ENCODE results near the gene CASTOR2.

DNA sequence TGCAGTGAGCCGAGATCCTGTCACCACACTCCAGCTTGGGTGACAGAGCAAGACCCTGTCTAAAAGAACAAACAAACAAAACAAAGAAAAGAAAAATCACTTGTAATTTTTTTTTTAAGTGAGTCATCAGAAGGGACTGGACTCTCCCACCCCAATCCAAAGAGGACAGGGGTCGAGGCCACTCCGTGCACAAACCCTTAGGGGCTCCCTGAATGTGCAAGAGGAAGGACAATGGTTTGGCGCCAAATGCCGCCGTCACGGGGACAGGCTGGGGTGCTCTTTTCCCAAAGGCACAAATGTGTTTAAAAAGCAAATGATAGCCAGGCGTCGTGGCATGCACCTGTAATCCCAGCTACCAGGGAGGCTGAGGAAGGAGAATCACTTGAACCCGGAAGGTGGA, 85.3 kb downstream of the CASTOR2 start:
- TF ChIP-seq, protein P1, sequence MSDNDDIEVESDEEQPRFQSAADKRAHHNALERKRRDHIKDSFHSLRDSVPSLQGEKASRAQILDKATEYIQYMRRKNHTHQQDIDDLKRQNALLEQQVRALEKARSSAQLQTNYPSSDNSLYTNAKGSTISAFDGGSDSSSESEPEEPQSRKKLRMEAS (IDR thresholded peaks at IDR 0.05; ENCODE audit: insufficient read depth, insufficient read length) = no peak
- TF ChIP-seq JUN (IDR thresholded peaks at IDR 0.05; ENCODE audit: borderline replicate concordance, insufficient read depth, insufficient read length, low read depth) (no peak), CTCF (IDR thresholded peaks at IDR 0.05; ENCODE audit: extremely low read depth in 1 of 2, insufficient read depth in 1 of 2, low read depth in 1 of 2, low read length in 2 of 2) (no peak), POLR2AphosphoS5 (IDR thresholded peaks at IDR 0.05; ENCODE audit: insufficient read depth, low read depth, low read length) (no peak), EZH2 (IDR thresholded peaks at IDR 0.05; ENCODE audit: borderline replicate concordance, low read depth, low read length, severe bottlenecking) (no peak), FOS (IDR thresholded peaks at IDR 0.05; ENCODE audit: borderline replicate concordance, insufficient read depth, low read length) (no peak), POLR2A (IDR thresholded peaks at IDR 0.05; ENCODE audit: low read depth, low read length) (no peak)

All from endothelial cell of umbilical vein (primary cell).